ENCODE results near the gene MGAT2. TPM values are rescaled to one million over a fixed set of nuclear protein-coding genes. Genes with fewer than 3 reads are reported as not detected.

The MGAT2 gene
- total RNA-seq, 1 experiment from 2014 or later, result 22.9 TPM

DNA sequence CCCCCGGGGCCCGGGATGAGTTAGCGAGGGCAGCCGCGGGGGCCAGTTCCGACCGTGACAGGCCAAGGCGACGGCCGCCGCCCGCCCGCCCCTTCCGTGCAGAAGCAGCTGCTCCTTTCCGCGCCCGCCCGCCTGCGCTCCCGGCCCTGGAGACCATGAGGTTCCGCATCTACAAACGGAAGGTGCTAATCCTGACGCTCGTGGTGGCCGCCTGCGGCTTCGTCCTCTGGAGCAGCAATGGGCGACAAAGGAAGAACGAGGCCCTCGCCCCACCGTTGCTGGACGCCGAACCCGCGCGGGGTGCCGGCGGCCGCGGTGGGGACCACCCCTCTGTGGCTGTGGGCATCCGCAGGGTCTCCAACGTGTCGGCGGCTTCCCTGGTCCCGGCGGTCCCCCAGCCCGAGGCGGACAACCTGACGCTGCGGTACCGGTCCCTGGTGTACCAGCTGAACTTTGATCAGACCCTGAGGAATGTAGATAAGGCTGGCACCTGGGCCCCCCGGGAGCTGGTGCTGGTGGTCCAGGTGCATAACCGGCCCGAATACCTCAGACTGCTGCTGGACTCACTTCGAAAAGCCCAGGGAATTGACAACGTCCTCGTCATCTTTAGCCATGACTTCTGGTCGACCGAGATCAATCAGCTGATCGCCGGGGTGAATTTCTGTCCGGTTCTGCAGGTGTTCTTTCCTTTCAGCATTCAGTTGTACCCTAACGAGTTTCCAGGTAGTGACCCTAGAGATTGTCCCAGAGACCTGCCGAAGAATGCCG is 699 bp downstream of the MGAT2 start:
- Histone ChIP-seq H3K36me3 (ENCODE audit: control insufficient read depth in 1 of 2, insufficient read depth in 2 of 2, low read length in 2 of 2) (peaks cover 17 to 21% of the 10 kb centered on the region in 2 experiments; a peak in 3 of 4 replicates), H3K4me3 (replicated peaks in 1 of 2; ENCODE audit: low read depth in 1 of 2, low read length in 2 of 2) (peak overlapping the region; percentile 82 to 96), H3K9me3 (ENCODE audit: control insufficient read depth in 1 of 2, insufficient read depth in 1 of 2, low read depth in 1 of 2, low read length in 2 of 2) (no peaks in the 10 kb centered on the region), H3K79me2 (ENCODE audit: insufficient read depth, low read length) (peaks cover 73% of the 10 kb centered on the region), H3K9ac (ENCODE audit: low read length) (peak overlapping the region; percentile 94), H4K20me1 (ENCODE audit: insufficient read depth) (0 out of 2 replicates have a peak, but pooled peaks cover 4% of the 10 kb centered on the region), H2AFZ (ENCODE audit: low read depth, low read length, poor library complexity, severe bottlenecking) (no peak overlapping the region), H3K4me2 (ENCODE audit: low read length) (peak overlapping the region; percentile 74), H3K4me1 (ENCODE audit: control insufficient read depth in 1 of 2, insufficient read depth in 2 of 2, low read length in 2 of 2) (peaks cover 8 to 41% of the 10 kb centered on the region in 2 experiments; a peak in 3 of 4 replicates), H3K9me2 (ENCODE audit: insufficient read depth) (no peaks in the 10 kb centered on the region), H3K27ac (ENCODE audit: low read depth, low read length) (peak overlapping the region; percentile 86), H3K27me3 (ENCODE audit: insufficient read depth, low read length) (no peaks in the 10 kb centered on the region)
- ChIA-PET CTCF (interaction anchor here (1.4 to 1.7 kb wide), 2 partner anchors 13 to 35 kb away, joined by 3 to 12 read pairs; partner anchors contain the start of gene RPS29), RAD21 (ENCODE audit: low non-redundant PET in 1 of 2, low total read pairs in 2 of 2, uncharacterized antibody in 2 of 2, unreplicated experiment in 2 of 2) (interaction anchor here in 1 of 2 experiments (0.6 to 2.1 kb wide), 2 partner anchors 13 to 30 kb away, joined by 3 to 5 read pairs; no protein-coding TSS in a partner anchor), POLR2A (interaction anchor here (0.6 to 2.3 kb wide), 8 partner anchors 9 to 241 kb away, joined by 3 to 17 read pairs (median 6); partner anchors contain the start of genes DNAAF2 and RPS29)
- intact Hi-C loops (cut with micrococcal nuclease), result loop anchor here (5.0 kb wide), 1 partner anchor 496 kb away; the partner anchor contains the start of gene VCPKMT
- BruUV-seq (replicated peaks), result no TSS peak
- DNase-seq (ENCODE audit: low read depth, low spot score) (no peak), ATAC-seq (peak; percentile 52)
- TF ChIP-seq ZNF274 (IDR thresholded peaks at IDR 0.05; ENCODE audit: low read depth, low read length), result no peak
- TF ChIP-seq, protein P1, sequence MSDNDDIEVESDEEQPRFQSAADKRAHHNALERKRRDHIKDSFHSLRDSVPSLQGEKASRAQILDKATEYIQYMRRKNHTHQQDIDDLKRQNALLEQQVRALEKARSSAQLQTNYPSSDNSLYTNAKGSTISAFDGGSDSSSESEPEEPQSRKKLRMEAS (IDR thresholded peaks at IDR 0.05), result peak; percentile 62
- TF ChIP-seq, protein P2, sequence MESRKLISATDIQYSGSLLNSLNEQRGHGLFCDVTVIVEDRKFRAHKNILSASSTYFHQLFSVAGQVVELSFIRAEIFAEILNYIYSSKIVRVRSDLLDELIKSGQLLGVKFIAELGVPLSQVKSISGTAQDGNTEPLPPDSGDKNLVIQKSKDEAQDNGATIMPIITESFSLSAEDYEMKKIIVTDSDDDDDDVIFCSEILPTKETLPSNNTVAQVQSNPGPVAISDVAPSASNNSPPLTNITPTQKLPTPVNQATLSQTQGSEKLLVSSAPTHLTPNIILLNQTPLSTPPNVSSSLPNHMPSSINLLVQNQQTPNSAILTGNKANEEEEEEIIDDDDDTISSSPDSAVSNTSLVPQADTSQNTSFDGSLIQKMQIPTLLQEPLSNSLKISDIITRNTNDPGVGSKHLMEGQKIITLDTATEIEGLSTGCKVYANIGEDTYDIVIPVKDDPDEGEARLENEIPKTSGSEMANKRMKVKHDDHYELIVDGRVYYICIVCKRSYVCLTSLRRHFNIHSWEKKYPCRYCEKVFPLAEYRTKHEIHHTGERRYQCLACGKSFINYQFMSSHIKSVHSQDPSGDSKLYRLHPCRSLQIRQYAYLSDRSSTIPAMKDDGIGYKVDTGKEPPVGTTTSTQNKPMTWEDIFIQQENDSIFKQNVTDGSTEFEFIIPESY (IDR thresholded peaks at IDR 0.05; ENCODE audit: extremely low read depth, insufficient replicate concordance, low read length), result no peak
- peak; percentile 61; the same call in 1 of the 2 replicates for TF ChIP-seq ZFX (IDR thresholded peaks at IDR 0.05)
- no peak for TF ChIP-seq TCF7L2 (IDR thresholded peaks at IDR 0.05; ENCODE audit: borderline replicate concordance, extremely low read depth, insufficient read depth, insufficient read length)
